GM19351 (cell line): ENCODE measurements around the gene JAGN1.
A peak's percentile ranks its signal among the peaks of the same experiment; 100 is the strongest.
"Not testable (repeated sequence)": the region's sequence is repeated elsewhere in the genome, so short reads cannot be mapped to it uniquely, and the experiment has no call there.

Source experiments
- ATAC-seq: cut with Tn5 transposase; IDR thresholded peaks from one replicate; pipeline ENCODE4 v1.9.1; 2021; ENCODE audit warnings: mild to moderate bottlenecking, moderate library complexity; ENCODE audit not compliant: unreplicated experiment

The JAGN1 gene

GRCh38 chr3:9897408-9898372 is 7.3 kb downstream of the JAGN1 start:
- ATAC-seq = no peak

- ATAC-seq = no peak
Observed at GRCh38 chr3:9898467-9899241, 8.2 kb downstream of the JAGN1 start.

- ATAC-seq = no peak
Observed at GRCh38 chr3:9899289-9899791, 8.9 kb downstream of the JAGN1 start.

GRCh38 chr3:9900965-9901415 is 10.6 kb downstream of the JAGN1 start:
- ATAC-seq = not testable (repeated sequence)

GRCh38 chr3:9901967-9902366 is 11.6 kb downstream of the JAGN1 start:
- ATAC-seq = no peak

- no peak for ATAC-seq
Observed at GRCh38 chr3:9902372-9903237, 12.2 kb downstream of the JAGN1 start, which contains the start of gene IL17RE. Gene IL17RE (plus strand): TSS chr3:9902848. CDS start chr3:9902933, 85 bp downstream.

- ATAC-seq = no peak
Observed at GRCh38 chr3:9903238-9903624, 12.8 kb downstream of the JAGN1 start.

DNA sequence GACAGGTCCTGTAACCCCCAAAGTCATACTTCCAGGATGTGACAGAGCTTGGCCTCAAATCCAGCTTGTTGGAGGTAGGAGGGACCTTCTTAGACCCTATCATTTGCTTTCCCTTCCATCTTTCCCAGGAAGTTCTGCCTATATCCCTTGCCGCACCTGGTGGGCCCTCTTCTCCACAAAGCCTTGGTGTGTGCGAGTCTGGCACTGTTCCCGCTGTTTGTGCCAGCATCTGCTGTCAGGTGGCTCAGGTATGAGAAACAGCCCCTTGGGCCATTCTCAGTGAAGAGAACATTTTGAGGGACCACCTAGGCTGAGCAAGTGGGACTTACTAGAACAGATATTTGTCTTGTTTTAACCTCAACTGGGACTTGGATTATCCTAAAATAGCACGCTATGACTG is 13.5 kb downstream of the JAGN1 start:
- no peak for ATAC-seq

DNA sequence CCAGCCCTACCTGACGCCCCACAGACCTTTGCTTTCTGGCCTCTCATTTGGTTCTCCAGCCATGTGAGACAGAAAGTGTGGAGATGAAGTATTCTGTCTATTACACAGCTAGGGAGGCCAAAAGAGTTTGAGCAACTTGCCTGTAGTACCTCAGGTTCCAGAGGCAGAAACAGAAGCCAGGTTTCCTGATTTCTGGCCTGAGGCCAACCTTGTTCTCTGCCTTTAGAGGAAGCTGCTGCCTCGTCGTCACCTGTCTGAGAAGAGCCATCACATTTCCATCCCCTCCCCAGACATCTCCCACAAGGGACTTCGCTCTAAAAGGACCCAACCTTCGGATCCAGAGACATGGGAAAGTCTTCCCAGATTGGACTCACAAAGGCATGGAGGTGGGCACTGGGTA is 16.1 kb downstream of the JAGN1 start:
- no peak for ATAC-seq

- no peak for ATAC-seq
Observed at GRCh38 chr3:9908286-9908685, 17.9 kb downstream of the JAGN1 start.

DNA sequence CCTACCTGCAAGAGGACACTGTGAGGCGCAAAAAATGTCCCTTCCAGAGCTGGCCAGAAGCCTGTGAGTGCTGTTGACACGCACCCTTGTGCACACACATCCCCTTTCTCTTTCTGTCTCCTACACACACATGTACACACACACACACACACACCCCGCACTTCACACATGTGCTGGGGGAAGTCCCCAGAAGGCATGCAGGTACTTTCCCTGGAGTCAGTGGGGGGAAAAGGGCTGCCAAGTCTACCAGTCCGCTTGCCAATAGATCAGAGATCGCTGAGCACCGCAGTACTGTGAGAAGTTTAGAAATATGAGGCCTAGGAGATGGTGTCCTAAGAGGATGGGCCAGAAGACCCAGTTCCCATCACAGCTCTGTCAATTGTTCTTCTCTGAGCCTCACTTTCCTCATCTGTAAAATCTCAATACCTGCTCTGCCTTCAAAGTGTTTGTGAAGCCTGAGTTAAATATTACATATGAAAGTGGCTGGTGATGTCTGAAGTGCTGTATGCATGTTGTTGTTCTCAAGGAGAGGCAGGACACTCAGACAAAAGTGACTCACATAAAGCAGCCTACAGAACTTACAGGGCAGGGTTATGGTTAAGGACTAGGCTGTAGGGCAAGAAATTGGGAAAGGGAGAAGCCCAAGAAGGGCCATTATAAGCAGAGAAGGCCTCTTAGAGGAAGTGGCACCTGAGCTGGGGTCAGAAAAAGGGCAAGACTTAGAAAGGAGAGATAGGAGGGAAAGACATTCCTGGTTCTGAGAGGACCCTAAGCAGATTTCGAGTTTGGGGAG is 19.0 kb downstream of the JAGN1 start:
- no peak for ATAC-seq

DNA sequence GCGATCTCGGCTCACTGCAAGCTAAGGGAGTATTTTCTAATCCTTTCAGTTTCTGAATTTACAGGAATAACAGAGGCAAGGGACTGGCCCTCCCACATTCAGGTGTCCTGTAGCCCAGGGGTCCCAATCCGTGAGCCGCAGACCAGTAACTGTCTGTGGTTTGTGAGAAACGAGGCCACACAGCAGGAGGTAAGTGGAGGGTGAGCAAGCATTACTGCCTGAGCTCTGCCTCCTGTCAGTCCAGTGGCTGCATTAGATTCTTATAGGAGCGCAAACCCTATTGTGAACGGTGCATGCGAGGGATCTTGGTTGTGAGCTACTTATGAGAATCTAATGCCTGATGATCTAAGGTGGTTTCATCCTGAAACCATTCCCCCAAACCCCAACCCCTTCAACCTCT is 21.5 kb downstream of the JAGN1 start:
- no peak for ATAC-seq

DNA sequence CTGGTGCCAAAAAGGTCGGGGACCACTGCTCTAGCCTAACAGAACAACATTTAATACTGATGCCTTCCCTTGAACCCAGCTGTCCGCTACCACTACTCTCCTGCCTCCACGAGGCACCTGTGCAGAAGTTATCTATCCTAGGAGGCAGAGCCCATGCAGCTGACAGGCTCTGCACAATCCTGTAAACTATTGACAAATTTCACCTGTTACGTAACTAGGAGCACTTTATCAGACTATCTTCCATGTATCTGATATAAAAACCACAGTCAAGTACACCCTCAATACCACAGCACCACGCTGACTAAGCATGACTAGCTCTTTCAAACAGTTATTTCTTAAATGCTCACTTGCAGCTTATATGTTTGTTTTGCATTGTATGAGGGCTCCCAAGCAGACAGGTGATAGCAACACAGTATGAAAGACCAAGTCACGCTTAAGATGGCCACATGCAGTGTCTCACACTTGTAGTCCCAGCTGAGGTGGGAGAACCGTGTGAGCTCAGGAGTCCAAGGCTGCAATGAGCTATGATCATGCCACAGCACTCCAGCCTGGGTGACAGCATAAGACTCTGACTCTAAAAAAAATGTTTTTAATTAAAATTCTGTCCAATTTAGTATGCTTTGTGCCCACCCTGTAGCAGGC is 22.0 kb downstream of the JAGN1 start:
- ATAC-seq = no peak

DNA sequence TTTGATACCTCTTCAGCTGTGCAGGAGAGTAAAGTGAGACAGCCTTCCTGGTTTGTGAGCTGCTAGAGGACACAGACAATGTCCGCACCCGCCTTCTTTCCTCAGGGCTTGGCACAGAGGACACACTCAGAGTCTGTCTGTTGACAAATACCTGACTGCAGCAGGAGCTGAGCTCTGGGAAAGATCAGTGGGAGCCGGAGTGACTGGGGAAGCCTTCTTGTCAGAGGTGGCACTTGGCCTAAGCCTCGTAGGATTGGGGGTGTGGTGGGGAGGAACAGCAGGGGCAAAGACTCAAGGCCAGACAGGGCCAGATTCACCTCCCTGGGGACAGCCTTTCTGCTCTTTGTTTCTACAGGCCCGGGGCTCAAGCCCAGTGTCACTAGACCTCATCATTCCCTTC is 23.2 kb downstream of the JAGN1 start:
- no peak for ATAC-seq

- ATAC-seq = no peak
Observed at GRCh38 chr3:9914011-9914410, 23.6 kb downstream of the JAGN1 start.

DNA sequence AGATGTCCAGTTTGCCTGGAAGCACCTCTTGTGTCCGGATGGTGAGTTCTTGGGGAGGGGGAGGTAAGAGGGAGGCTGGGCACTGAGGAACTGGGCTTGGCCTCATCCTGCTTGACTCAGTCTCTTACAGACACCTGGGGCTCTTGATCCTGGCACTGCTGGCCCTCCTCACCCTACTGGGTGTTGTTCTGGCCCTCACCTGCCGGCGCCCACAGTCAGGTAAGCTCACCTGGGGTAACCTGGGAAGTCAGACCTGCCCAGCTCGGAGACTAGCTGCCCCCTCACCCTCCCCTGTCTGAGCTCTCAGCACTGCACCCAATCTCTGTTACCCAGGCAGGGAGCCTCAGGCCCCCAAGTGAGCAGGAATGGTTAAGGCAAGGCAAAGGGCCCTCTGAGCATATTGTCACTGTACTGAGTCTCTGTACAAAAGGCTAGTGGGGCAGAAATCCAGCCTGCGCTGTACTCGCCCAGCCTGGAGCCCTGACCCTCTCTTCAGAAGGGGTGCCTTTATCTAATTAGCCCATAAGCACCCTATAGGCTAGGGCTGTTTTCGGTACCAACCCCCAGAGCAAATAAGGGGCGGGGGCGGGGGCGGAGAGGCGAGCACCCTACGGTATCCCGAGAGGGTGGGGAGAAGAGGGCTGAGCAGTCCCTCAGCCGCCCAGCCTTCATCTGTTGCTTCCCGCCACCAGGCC is 24.3 kb downstream of the JAGN1 start:
- no peak for ATAC-seq

DNA sequence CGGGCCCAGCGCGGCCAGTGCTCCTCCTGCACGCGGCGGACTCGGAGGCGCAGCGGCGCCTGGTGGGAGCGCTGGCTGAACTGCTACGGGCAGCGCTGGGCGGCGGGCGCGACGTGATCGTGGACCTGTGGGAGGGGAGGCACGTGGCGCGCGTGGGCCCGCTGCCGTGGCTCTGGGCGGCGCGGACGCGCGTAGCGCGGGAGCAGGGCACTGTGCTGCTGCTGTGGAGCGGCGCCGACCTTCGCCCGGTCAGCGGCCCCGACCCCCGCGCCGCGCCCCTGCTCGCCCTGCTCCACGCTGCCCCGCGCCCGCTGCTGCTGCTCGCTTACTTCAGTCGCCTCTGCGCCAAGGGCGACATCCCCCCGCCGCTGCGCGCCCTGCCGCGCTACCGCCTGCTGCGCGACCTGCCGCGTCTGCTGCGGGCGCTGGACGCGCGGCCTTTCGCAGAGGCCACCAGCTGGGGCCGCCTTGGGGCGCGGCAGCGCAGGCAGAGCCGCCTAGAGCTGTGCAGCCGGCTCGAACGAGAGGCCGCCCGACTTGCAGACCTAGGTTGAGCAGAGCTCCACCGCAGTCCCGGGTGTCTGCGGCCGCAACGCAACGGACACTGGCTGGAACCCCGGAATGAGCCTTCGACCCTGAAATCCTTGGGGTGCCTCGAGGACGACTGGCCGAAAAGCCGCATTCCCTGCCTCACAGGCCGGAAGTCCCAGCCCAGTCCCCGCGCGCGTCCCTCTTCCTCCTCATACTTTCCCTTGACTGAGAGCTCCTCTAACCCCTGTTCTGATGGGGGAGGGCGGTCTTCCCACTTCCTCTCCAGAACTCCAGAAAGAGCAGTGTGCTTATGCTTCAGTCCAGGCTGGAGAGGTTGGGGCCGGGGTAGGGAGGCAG is 25.1 kb downstream of the JAGN1 start:
- peak; percentile 60 for ATAC-seq

- ATAC-seq = no peak
Observed at GRCh38 chr3:9916346-9916733, 25.9 kb downstream of the JAGN1 start.
